ENCODE measurements around the gene HOXA9.

DNA sequence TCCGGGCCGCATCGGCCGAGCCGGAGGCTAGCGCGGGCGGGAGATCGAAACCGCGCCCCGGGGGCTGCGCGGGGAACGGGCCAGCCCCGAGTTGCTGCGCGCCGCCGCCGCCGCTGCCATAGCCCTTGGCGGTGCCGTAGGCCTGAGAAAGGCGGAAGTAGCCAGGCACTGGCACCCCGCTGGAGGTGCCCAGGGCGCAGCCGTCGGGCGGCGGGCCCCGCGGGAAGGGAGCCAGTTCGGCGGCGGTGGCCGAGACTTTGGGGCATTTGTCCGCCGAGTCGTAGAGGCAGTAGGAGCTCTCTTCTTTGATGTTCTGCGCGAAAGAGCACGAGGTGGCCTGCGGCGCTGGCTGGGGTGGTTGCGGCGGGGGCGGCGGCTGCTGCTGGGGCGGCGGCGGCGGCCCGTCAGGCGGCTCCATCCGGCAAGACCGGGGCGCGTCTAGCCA, 8.2 kb upstream of the HOXA9 start:
- TF ChIP-seq POLR2A (IDR thresholded peaks at IDR 0.05): no peak
- TF ChIP-seq, protein P1, sequence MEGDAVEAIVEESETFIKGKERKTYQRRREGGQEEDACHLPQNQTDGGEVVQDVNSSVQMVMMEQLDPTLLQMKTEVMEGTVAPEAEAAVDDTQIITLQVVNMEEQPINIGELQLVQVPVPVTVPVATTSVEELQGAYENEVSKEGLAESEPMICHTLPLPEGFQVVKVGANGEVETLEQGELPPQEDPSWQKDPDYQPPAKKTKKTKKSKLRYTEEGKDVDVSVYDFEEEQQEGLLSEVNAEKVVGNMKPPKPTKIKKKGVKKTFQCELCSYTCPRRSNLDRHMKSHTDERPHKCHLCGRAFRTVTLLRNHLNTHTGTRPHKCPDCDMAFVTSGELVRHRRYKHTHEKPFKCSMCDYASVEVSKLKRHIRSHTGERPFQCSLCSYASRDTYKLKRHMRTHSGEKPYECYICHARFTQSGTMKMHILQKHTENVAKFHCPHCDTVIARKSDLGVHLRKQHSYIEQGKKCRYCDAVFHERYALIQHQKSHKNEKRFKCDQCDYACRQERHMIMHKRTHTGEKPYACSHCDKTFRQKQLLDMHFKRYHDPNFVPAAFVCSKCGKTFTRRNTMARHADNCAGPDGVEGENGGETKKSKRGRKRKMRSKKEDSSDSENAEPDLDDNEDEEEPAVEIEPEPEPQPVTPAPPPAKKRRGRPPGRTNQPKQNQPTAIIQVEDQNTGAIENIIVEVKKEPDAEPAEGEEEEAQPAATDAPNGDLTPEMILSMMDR (IDR thresholded peaks at IDR 0.05): no peak
